ENCODE results near the gene ACTN4.
A peak's percentile ranks its signal among the peaks of the same experiment; 100 is the strongest.

Gene ACTN4

GRCh38 chr19:38692458-38693379 lies 45.3 kb downstream of the ACTN4 start:
- TF ChIP-seq CTCF (IDR thresholded peaks at IDR 0.05): no peak
- DNase-seq (ENCODE audit: low spot score): no peak
- Histone ChIP-seq H3K4me3 (peak overlapping the region; percentile 16), H3K27ac (peak overlapping the region; percentile 97)

GRCh38 chr19:38693380-38694223 lies 46.2 kb downstream of the ACTN4 start:
- DNase-seq (ENCODE audit: low spot score): no peak

GRCh38 chr19:38695317-38695683 lies 47.9 kb downstream of the ACTN4 start:
- H3K27ac ChIP-seq: peak overlapping the region; percentile 97
- TF ChIP-seq CTCF (IDR thresholded peaks at IDR 0.05): no peak
- peak overlapping the region; percentile 42 for H3K4me3 ChIP-seq
- no peak for DNase-seq (ENCODE audit: low spot score)

More at GRCh38 chr19:38693380-38694223, 46.2 kb downstream of the ACTN4 start:
- Histone ChIP-seq H3K4me3 (peak overlapping the region; percentile 16), H3K27ac (peak overlapping the region; percentile 97)
- no peak for TF ChIP-seq CTCF (IDR thresholded peaks at IDR 0.05)

GRCh38 chr19:38695832-38696728 lies 48.6 kb downstream of the ACTN4 start:
- DNase-seq (ENCODE audit: low spot score): no peak
- Histone ChIP-seq H3K4me3 (peak overlapping the region; percentile 42), H3K27ac (peak overlapping the region; percentile 97)
- no peak for TF ChIP-seq CTCF (IDR thresholded peaks at IDR 0.05)

GRCh38 chr19:38696729-38697055 lies 49.2 kb downstream of the ACTN4 start:
- TF ChIP-seq CTCF (IDR thresholded peaks at IDR 0.05): no peak
- Histone ChIP-seq H3K4me3 (no peak overlapping the region), H3K27ac (peak overlapping the region; percentile 97)
- DNase-seq (ENCODE audit: low spot score): no peak

- TF ChIP-seq CTCF (IDR thresholded peaks at IDR 0.05): no peak
- peak overlapping the region; percentile 97 for H3K27ac ChIP-seq
- H3K4me3 ChIP-seq: no peak overlapping the region
- no peak for DNase-seq (ENCODE audit: low spot score)
These were observed 49.7 kb downstream of the ACTN4 start for GRCh38 chr19:38697197-38697596.
